ENCODE results near the gene FGF12.

GRCh38 chr3:192737506-192737905, 10.2 kb upstream of the FGF12 start:
- TF ChIP-seq EZH2phosphoT487 (IDR thresholded peaks at IDR 0.05; ENCODE audit: insufficient read depth, low read depth) (no peak), EZH2 (IDR thresholded peaks at IDR 0.05; ENCODE audit: insufficient read depth, poor library complexity, severe bottlenecking) (no peak)
